MG63 (cell line): ENCODE data around the gene APBA3. TPM values are rescaled to one million over a fixed set of nuclear protein-coding genes. Genes with fewer than 3 reads are reported as not detected.

Experiments used
- DNase-seq: peaks from one replicate; pipeline ENCODE4 v3.0.0-alpha.2; 2020
- H3K27me3 ChIP-seq: fragments of 250-450 bp; sonication (Bioruptor Pico); 2 replicates; pipeline ENCODE4 v1.5.1; 2020; ENCODE audit warnings: mild to moderate bottlenecking, moderate library complexity
- H3K36me3 ChIP-seq: fragments of 250-450 bp; sonication (Bioruptor Pico); 2 replicates; pipeline ENCODE4 v1.5.1; 2020; ENCODE audit warnings: mild to moderate bottlenecking, moderate library complexity
- H3K4me3 ChIP-seq: fragments of 250-450 bp; sonication (Bioruptor Pico); 2 replicates; pipeline ENCODE4 v1.5.1; 2020; ENCODE audit warnings: mild to moderate bottlenecking, moderate library complexity
- H3K9me3 ChIP-seq: fragments of 250-450 bp; sonication (Bioruptor Pico); 2 replicates; pipeline ENCODE4 v1.5.1; 2020; ENCODE audit warnings: mild to moderate bottlenecking, moderate library complexity
- total RNA-seq: library from RNA; depleted of rRNA; stranded (reverse); fragments of >200 nt; shearing (Covaris generic); gene quantifications from 2 replicates; pipeline ENCODE4 v1.2.3, GENCODE V29; 2014; ENCODE audit warnings: low replicate concordance

The APBA3 gene
- total RNA-seq, 1 experiment from 2014 or later: 10.1 TPM

GRCh38 chr19:3738477-3739220 is 22.8 kb downstream of the APBA3 start:
- Histone ChIP-seq H3K36me3 (no peaks in the 10 kb centered on the region), H3K9me3 (no peaks in the 10 kb centered on the region), H3K4me3 (no peak overlapping the region), H3K27me3 (no peaks in the 10 kb centered on the region)
- DNase-seq: no peak

GRCh38 chr19:3737487-3738205 is 23.8 kb downstream of the APBA3 start:
- no peak for DNase-seq
- Histone ChIP-seq H3K27me3 (no peaks in the 10 kb centered on the region), H3K9me3 (no peaks in the 10 kb centered on the region), H3K4me3 (no peak overlapping the region), H3K36me3 (no peaks in the 10 kb centered on the region)

GRCh38 chr19:3736106-3736724 is 25.3 kb downstream of the APBA3 start:
- Histone ChIP-seq H3K27me3 (no peaks in the 10 kb centered on the region), H3K36me3 (no peaks in the 10 kb centered on the region), H3K4me3 (no peak overlapping the region), H3K9me3 (no peaks in the 10 kb centered on the region)
- no peak for DNase-seq

- no peak for DNase-seq
- H3K9me3 ChIP-seq: no peaks in the 10 kb centered on the region
- no peaks in the 10 kb centered on the region for H3K36me3 ChIP-seq
- no peaks in the 10 kb centered on the region for H3K27me3 ChIP-seq
- H3K4me3 ChIP-seq: no peak overlapping the region
These were observed 27.2 kb downstream of the APBA3 start for GRCh38 chr19:3734310-3734600.

- DNase-seq: peak; percentile 3
- Histone ChIP-seq H3K9me3 (no peaks in the 10 kb centered on the region), H3K27me3 (no peaks in the 10 kb centered on the region), H3K36me3 (no peaks in the 10 kb centered on the region), H3K4me3 (no peak overlapping the region)
These were observed 27.8 kb downstream of the APBA3 start for GRCh38 chr19:3733549-3734309.

GRCh38 chr19:3732108-3732507 is 29.4 kb downstream of the APBA3 start:
- no peaks in the 10 kb centered on the region for H3K36me3 ChIP-seq
- H3K27me3 ChIP-seq: no peaks in the 10 kb centered on the region
- no peak for DNase-seq
- no peaks in the 10 kb centered on the region for H3K9me3 ChIP-seq
- no peak overlapping the region for H3K4me3 ChIP-seq

- Histone ChIP-seq H3K4me3 (no peak overlapping the region), H3K36me3 (no peaks in the 10 kb centered on the region), H3K27me3 (no peaks in the 10 kb centered on the region), H3K9me3 (no peaks in the 10 kb centered on the region)
- DNase-seq: no peak
These were observed 31.0 kb downstream of the APBA3 start for GRCh38 chr19:3730457-3730958.

- peak; percentile 34 for DNase-seq
- H3K36me3 ChIP-seq: no peaks in the 10 kb centered on the region
- peaks cover 2% of the 10 kb centered on the region; the same call in 1 of the 2 replicates for H3K27me3 ChIP-seq
- no peaks in the 10 kb centered on the region for H3K9me3 ChIP-seq
- H3K4me3 ChIP-seq: no peak overlapping the region
These were observed 35.7 kb downstream of the APBA3 start for GRCh38 chr19:3725640-3726310.

GRCh38 chr19:3725121-3725520 is 36.4 kb downstream of the APBA3 start:
- H3K4me3 ChIP-seq: no peak overlapping the region
- peaks cover 2% of the 10 kb centered on the region; the same call in 1 of the 2 replicates for H3K27me3 ChIP-seq
- no peak for DNase-seq
- no peaks in the 10 kb centered on the region for H3K36me3 ChIP-seq
- H3K9me3 ChIP-seq: no peaks in the 10 kb centered on the region

GRCh38 chr19:3723883-3724282 is 37.6 kb downstream of the APBA3 start:
- DNase-seq: no peak
- H3K36me3 ChIP-seq: no peaks in the 10 kb centered on the region
- H3K27me3 ChIP-seq: peaks cover 2% of the 10 kb centered on the region; the same call in 1 of the 2 replicates
- H3K4me3 ChIP-seq: no peak overlapping the region
- H3K9me3 ChIP-seq: no peaks in the 10 kb centered on the region

GRCh38 chr19:3723110-3723488 is 38.4 kb downstream of the APBA3 start:
- no peaks in the 10 kb centered on the region for H3K36me3 ChIP-seq
- peaks cover 2% of the 10 kb centered on the region; the same call in 1 of the 2 replicates for H3K27me3 ChIP-seq
- H3K4me3 ChIP-seq: no peak overlapping the region
- DNase-seq: no peak
- H3K9me3 ChIP-seq: no peaks in the 10 kb centered on the region

- H3K9me3 ChIP-seq: no peaks in the 10 kb centered on the region
- H3K36me3 ChIP-seq: no peaks in the 10 kb centered on the region
- peaks cover 2% of the 10 kb centered on the region; the same call in 1 of the 2 replicates for H3K27me3 ChIP-seq
- DNase-seq: no peak
- no peak overlapping the region for H3K4me3 ChIP-seq
These were observed 38.9 kb downstream of the APBA3 start for GRCh38 chr19:3722443-3723109.

GRCh38 chr19:3721887-3722442 is 39.5 kb downstream of the APBA3 start:
- Histone ChIP-seq H3K27me3 (peaks cover 2% of the 10 kb centered on the region; the same call in 1 of the 2 replicates), H3K4me3 (no peak overlapping the region), H3K36me3 (no peaks in the 10 kb centered on the region), H3K9me3 (no peaks in the 10 kb centered on the region)
- no peak for DNase-seq

GRCh38 chr19:3721131-3721886 is 40.2 kb downstream of the APBA3 start:
- no peaks in the 10 kb centered on the region for H3K9me3 ChIP-seq
- H3K27me3 ChIP-seq: peaks cover 2% of the 10 kb centered on the region; the same call in 1 of the 2 replicates
- peak; percentile 63 for DNase-seq
- H3K36me3 ChIP-seq: no peaks in the 10 kb centered on the region
- H3K4me3 ChIP-seq: no peak overlapping the region

GRCh38 chr19:3720349-3720917 is 41.1 kb downstream of the APBA3 start:
- H3K4me3 ChIP-seq: no peak overlapping the region
- no peaks in the 10 kb centered on the region for H3K36me3 ChIP-seq
- no peak for DNase-seq
- H3K9me3 ChIP-seq: no peaks in the 10 kb centered on the region
- H3K27me3 ChIP-seq: peaks cover 2% of the 10 kb centered on the region; the same call in 1 of the 2 replicates
